ENCODE measurements around the gene GBX1.

GRCh38 chr7:151122276-151122675 is 45.2 kb downstream of the GBX1 start:
- TF ChIP-seq POLR2A (IDR thresholded peaks at IDR 0.05) = no peak
- TF ChIP-seq CTCF (IDR thresholded peaks at IDR 0.05) = no peak

Measured in right lobe of liver (tissue), 4 donors.